OCI-LY3 (cell line): ENCODE measurements around the gene NUP188.
"Not testable (repeated sequence)": the region's sequence is repeated elsewhere in the genome, so short reads cannot be mapped to it uniquely, and the experiment has no call there.

Experiments
- H2AFZ ChIP-seq: fragments of 200-600, 300-600 bp; shearing (Covaris generic); 2 replicates; pipeline ENCODE4 v1.6.0; 2014; ENCODE audit warnings: antibody characterized with exemption, low read depth, low read length
- H3K27ac ChIP-seq: fragments of 200-600, 300-600 bp; sonication (generic); 2 replicates; pipeline ENCODE4 v1.5.1; 2014; ENCODE audit warnings: mild to moderate bottlenecking, low read length, moderate library complexity, mixed read lengths
- H3K27me3 ChIP-seq: fragments of 200-600, 300-600 bp; sonication (generic); 2 replicates; pipeline ENCODE4 v1.6.1; 2014; ENCODE audit warnings: low read depth, low read length, mixed read lengths
- H3K36me3 ChIP-seq: fragments of 200-600, 300-600 bp; sonication (generic); replicated peaks from 2 replicates; pipeline ENCODE3; 2014; ENCODE audit warnings: low read depth, low read length, mixed read lengths
- H3K4me1 ChIP-seq: fragments of 300-600, 200-600 bp; sonication (generic); 2 replicates; pipeline ENCODE4 v1.6.1; 2014; ENCODE audit warnings: low read length, mixed read lengths
- H3K4me2 ChIP-seq: fragments of 200-600, 300-600 bp; sonication (generic); 2 replicates; pipeline ENCODE4 v1.6.1; 2014; ENCODE audit warnings: low read length, mixed read lengths
- H3K4me3 ChIP-seq: fragments of 300-600, 200-600 bp; sonication (generic); 2 replicates; pipeline ENCODE4 v1.5.1; 2014; ENCODE audit warnings: antibody characterized with exemption, mild to moderate bottlenecking, low read length, moderate library complexity
- H3K79me2 ChIP-seq: fragments of 300-600, 200-600 bp; shearing (Covaris generic); 2 replicates; pipeline ENCODE4 v1.6.1; 2014; ENCODE audit warnings: mild to moderate bottlenecking, low read length, mixed read lengths
- H3K9ac ChIP-seq: fragments of 300-600, 200-600 bp; shearing (Covaris generic); 2 replicates; pipeline ENCODE4 v1.6.0; 2014; ENCODE audit warnings: mild to moderate bottlenecking, low read length, moderate library complexity
- H3K9me3 ChIP-seq: fragments of 200-600, 300-600 bp; shearing (Covaris generic); 2 replicates; pipeline ENCODE4 v1.6.1; 2014; ENCODE audit warnings: low read length, mixed read lengths; ENCODE audit not compliant: insufficient read depth
- H4K20me1 ChIP-seq: fragments of 200-600, 300-600 bp; sonication (generic); 2 replicates; pipeline ENCODE4 v1.6.1; 2016; ENCODE audit warnings: low read length, mixed read lengths; ENCODE audit not compliant: insufficient read depth
- EZH2phosphoT487 ChIP-seq: fragments of 200-600 bp; shearing (Covaris generic); IDR thresholded peaks from 2 replicates; pipeline ENCODE4 v1.6.1; 2018; ENCODE audit warnings: antibody characterized with exemption, mixed run types, low read depth
- TF ChIP-seq, protein P1 (sequence below): fragments of 200-600, 300-600 bp; sonication (generic); IDR thresholded peaks from 2 replicates; pipeline ENCODE4 v1.5.1; 2014; ENCODE audit warnings: antibody characterized with exemption, low read length, low read depth

Gene NUP188

GRCh38 chr9:128945798-128946501 lies 1.5 kb upstream of the NUP188 start:
- peaks cover 5% of the 10 kb centered on the region for H3K4me1 ChIP-seq
- no peak overlapping the region for H3K4me2 ChIP-seq
- H3K79me2 ChIP-seq, result peaks cover 14% of the 10 kb centered on the region
- no peaks in the 10 kb centered on the region for H3K27me3 ChIP-seq
- H3K9ac ChIP-seq, result no peak overlapping the region
- H3K36me3 ChIP-seq, result peaks cover 4% of the 10 kb centered on the region
- H2AFZ ChIP-seq, result no peak overlapping the region
- no peak overlapping the region for H3K27ac ChIP-seq
- no peaks in the 10 kb centered on the region for H4K20me1 ChIP-seq
- H3K9me3 ChIP-seq, result no peaks in the 10 kb centered on the region
- TF ChIP-seq, protein P1, sequence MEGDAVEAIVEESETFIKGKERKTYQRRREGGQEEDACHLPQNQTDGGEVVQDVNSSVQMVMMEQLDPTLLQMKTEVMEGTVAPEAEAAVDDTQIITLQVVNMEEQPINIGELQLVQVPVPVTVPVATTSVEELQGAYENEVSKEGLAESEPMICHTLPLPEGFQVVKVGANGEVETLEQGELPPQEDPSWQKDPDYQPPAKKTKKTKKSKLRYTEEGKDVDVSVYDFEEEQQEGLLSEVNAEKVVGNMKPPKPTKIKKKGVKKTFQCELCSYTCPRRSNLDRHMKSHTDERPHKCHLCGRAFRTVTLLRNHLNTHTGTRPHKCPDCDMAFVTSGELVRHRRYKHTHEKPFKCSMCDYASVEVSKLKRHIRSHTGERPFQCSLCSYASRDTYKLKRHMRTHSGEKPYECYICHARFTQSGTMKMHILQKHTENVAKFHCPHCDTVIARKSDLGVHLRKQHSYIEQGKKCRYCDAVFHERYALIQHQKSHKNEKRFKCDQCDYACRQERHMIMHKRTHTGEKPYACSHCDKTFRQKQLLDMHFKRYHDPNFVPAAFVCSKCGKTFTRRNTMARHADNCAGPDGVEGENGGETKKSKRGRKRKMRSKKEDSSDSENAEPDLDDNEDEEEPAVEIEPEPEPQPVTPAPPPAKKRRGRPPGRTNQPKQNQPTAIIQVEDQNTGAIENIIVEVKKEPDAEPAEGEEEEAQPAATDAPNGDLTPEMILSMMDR, result no peak
- no peak for TF ChIP-seq EZH2phosphoT487
- no peak overlapping the region for H3K4me3 ChIP-seq

DNA sequence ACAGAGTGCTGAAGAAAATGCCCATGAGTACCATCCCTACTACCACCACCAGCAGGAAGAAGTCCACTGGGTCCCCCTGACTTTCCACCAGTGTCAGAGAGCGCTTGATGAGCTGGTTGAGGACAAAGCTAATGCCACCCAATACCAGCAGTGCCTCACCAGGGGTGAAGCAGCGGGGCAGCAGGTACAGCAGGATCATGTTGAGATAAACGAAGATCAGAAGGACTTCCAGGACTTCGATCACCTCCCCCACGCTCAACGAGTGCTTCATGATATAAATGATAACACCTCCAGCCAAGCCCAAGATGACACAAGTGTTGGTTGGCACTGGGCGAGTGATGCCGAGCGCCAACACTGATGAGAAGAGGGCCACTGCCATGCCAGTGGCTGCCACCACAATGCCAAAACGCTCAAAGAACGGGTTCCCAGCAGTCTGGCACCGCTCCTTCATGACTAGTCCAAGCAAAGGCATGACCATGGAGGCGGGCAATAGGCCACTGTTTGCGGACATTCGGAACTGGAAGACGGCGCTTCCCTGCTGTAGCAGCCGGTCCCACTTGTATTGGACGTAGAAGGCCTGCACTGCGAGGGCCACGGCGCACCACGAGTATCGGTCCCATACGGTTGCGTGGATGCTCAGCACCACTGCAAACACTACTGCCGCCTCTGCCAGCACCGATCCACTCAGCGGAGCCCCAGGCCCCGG lies 775 bp upstream of the NUP188 start:
- H3K9me3 ChIP-seq, result no peaks in the 10 kb centered on the region
- peak overlapping the region; percentile 65 for H3K4me2 ChIP-seq
- no peak overlapping the region for H2AFZ ChIP-seq
- TF ChIP-seq EZH2phosphoT487, result no peak
- TF ChIP-seq, protein P1, result no peak
- no peaks in the 10 kb centered on the region for H3K27me3 ChIP-seq
- H3K79me2 ChIP-seq, result peaks cover 14% of the 10 kb centered on the region
- H3K4me3 ChIP-seq, result peak overlapping the region; percentile 92
- peaks cover 5% of the 10 kb centered on the region for H3K4me1 ChIP-seq
- peaks cover 4% of the 10 kb centered on the region for H3K36me3 ChIP-seq
- H3K9ac ChIP-seq, result peak overlapping the region; percentile 87
- no peak overlapping the region for H3K27ac ChIP-seq
- H4K20me1 ChIP-seq, result no peaks in the 10 kb centered on the region

DNA sequence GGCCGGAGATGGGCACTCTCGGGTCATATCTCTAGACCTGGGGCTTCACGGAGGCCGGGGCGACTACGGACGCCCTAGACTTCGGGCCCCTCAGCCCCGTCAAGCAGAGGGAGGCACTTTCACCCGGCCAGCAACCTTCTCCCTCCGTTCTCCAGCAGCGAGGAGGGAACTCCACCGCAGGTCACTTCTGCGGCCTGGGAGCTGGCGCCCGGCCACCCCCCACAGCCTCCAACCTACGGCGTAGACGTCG lies 297 bp upstream of the NUP188 start:
- peaks cover 5% of the 10 kb centered on the region for H3K4me1 ChIP-seq
- no peaks in the 10 kb centered on the region for H3K9me3 ChIP-seq
- peaks cover 4% of the 10 kb centered on the region for H3K36me3 ChIP-seq
- no peaks in the 10 kb centered on the region for H4K20me1 ChIP-seq
- H3K9ac ChIP-seq, result peak overlapping the region; percentile 87
- H3K27ac ChIP-seq, result no peak overlapping the region
- H3K27me3 ChIP-seq, result no peaks in the 10 kb centered on the region
- H3K4me3 ChIP-seq, result peak overlapping the region; percentile 92
- H2AFZ ChIP-seq, result no peak overlapping the region
- TF ChIP-seq, protein P1, result no peak
- TF ChIP-seq EZH2phosphoT487, result no peak
- H3K79me2 ChIP-seq, result peaks cover 14% of the 10 kb centered on the region
- peak overlapping the region; percentile 65 for H3K4me2 ChIP-seq

DNA sequence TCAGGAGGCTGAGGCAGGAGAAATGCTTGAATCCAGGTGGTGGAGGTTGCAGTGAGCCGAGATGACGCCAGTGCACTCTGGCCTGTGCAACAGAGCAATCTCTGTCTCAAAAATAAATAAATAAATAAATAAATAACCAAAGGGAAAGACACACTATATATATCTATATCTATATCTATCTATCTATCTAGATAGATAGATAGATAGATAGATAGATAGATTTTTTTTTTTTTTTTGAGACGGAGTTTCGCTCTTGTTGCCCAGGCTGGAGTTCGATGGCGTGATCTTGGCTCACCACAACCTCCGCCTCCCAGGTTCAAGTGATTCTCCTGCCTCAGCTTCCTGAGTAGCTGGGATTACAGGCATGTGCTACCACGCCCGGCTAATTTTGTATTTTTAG lies 13.9 kb downstream of the NUP188 start:
- H3K4me2 ChIP-seq, H3K4me1 ChIP-seq, H3K27ac ChIP-seq, H3K9ac ChIP-seq, H3K4me3 ChIP-seq, H2AFZ ChIP-seq, H3K79me2 ChIP-seq, H3K9me3 ChIP-seq, H4K20me1 ChIP-seq, H3K27me3 ChIP-seq: not testable (repeated sequence)
- peaks cover 21% of the 10 kb centered on the region for H3K36me3 ChIP-seq
